WI38 (cell line): ENCODE measurements around the gene PTPN2.

ENCODE experiments used
- H3K4me3 ChIP-seq: 2 replicates; pipeline ENCODE4 v1.5.1; 2011; ENCODE audit warnings: low read depth, mild to moderate bottlenecking, control low read depth, low read length
- TF ChIP-seq, protein P1 (sequence below): IDR thresholded peaks from 2 replicates; pipeline ENCODE4 v1.5.1; 2012; ENCODE audit warnings: low read depth, mild to moderate bottlenecking, control low read depth, low read length

Gene PTPN2

DNA sequence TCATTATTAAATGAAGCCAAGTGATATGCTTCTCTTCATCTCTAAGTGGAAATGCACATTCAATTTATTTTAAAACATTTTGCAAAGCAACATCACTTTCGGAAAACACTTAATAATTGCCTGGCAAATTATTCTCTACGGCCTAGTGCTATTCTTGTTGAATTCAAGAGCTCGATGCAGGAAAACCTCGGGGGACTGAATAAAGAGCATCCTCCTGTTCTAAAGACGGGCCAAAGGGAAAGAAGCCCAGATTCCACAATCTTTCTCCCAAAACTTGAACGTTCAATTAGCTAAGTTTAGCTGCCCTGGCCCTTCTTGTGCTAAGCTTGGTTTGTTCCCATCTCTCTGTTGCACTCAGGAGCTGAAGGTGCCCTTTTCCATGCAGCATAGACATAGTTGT, 40.6 kb upstream of the PTPN2 start:
- TF ChIP-seq, protein P1, sequence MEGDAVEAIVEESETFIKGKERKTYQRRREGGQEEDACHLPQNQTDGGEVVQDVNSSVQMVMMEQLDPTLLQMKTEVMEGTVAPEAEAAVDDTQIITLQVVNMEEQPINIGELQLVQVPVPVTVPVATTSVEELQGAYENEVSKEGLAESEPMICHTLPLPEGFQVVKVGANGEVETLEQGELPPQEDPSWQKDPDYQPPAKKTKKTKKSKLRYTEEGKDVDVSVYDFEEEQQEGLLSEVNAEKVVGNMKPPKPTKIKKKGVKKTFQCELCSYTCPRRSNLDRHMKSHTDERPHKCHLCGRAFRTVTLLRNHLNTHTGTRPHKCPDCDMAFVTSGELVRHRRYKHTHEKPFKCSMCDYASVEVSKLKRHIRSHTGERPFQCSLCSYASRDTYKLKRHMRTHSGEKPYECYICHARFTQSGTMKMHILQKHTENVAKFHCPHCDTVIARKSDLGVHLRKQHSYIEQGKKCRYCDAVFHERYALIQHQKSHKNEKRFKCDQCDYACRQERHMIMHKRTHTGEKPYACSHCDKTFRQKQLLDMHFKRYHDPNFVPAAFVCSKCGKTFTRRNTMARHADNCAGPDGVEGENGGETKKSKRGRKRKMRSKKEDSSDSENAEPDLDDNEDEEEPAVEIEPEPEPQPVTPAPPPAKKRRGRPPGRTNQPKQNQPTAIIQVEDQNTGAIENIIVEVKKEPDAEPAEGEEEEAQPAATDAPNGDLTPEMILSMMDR, result no peak

DNA sequence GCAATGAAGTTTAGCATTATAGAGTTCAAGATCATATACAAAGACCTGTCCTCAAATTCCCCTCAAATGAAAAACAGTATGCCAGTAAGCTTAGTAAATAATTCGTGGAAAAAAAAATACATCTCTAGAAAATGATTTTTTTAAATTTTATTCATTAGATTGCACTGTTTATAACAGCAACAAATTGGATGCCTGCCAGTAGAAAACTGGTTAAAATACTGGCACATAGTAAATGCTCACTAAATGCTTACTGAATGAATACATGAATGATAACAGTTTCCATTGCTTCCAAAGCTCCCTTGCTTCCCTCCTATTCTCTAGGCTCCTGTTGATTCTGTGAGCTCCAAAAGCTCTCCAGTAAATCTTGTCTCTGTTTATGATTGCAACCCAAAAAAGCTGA, 38.2 kb upstream of the PTPN2 start:
- no peak overlapping the region for H3K4me3 ChIP-seq
- TF ChIP-seq, protein P1, result no peak

More for the DNA sequence above, 40.6 kb upstream of the PTPN2 start:
- no peak overlapping the region for H3K4me3 ChIP-seq

DNA sequence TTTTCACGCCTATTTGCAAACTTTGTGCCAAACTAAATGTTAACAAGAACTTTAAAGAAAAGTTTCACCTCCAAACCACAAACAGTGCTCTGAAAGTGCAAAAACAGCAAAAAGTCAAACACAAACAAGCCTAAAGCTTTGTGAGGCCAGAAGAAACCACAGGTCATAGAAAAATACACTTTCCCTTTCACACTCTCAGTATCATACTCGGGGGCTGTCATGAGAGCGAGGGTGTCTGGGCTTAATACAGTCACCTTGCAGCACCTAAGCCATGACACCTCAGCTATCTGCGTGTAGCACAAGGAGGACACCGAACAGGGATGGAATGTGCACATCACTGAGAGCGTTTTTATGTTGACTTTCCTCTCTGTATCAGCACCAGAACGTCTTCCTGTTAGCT, 37.1 kb upstream of the PTPN2 start:
- TF ChIP-seq, protein P1, result no peak
- no peak overlapping the region for H3K4me3 ChIP-seq

DNA sequence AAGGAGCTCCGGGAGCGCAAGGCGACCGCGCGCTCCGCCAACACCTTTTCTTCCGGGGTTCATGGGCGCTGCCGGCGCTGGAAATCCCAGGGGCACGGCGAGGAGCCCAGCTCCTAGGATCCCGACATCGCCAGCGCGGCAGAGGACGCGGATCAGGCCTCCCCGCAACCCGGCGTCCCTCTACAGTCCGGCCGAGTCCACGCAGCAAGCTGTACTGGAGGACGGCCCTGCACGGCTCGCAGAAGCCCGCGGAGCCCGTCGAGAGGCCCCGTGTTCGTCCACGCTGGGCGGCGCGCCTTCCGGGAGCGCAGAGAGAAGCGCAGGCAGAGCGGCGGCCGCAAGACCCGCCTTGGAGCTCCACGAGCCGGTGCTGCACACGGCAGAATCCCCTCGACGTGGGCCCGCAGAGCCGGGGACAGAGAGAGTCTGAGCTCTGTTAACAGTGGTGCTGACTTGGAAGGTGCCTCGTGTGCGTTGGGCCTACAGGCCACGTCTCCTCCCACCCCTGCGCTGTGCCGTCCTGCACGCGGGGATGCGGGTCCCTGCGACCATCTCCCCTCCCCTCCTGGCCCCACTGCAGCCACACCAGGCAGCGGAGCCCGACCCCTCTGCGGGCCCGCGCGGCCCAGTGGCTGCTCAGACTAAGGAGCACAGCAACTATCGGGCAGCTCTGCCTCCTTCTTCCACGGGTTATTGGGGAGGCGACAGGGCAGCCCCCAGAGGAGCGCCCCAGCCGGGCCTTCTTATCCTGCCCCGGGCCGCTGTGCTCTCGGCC, 28.1 kb upstream of the PTPN2 start:
- TF ChIP-seq, protein P1, result no peak
- no peak overlapping the region for H3K4me3 ChIP-seq

DNA sequence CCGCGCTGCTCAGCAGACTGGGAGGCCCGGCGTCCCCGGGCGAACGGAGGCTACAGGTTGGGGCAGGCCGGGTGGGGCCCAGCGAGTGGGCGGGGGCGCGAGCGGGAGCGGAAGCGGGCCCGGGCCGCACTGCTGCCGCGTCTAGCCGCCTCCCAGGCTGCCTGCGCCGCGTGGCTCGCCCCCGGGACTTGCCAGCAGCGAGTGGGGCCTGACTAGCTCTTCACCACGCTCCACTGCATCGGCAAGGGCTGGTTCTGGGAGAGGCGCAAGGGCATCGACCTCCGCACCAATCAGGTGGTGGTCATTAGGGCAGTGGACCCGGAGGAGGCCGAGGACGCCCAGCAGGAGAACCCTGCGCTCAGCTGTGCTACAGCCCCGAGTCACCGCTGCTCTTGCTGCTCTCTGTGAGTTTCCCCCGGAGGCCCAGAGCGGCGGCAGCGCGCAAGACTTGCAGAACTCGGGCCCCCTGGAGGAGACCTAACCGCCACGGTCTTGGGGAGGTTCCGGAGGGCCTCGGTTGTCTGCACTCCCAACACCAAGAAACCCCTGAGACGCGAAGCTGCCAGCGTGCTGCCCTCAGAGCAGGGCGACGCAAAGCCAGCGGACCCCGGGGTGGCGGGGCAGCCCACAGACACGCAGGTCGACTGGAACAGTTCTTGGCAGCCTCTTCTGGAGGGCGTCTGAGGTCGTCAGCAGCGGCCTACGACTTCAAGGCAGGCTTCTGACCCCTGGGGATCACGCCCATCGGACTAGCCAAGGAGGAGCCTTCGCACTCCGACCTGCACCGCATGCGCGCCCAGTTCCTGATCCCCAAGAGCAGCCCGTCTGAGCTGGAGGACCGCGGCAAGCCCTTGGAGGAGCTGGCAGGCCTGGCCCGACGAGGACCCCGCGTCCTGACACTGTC, 27.2 kb upstream of the PTPN2 start:
- H3K4me3 ChIP-seq, result no peak overlapping the region
- TF ChIP-seq, protein P1, result no peak

DNA sequence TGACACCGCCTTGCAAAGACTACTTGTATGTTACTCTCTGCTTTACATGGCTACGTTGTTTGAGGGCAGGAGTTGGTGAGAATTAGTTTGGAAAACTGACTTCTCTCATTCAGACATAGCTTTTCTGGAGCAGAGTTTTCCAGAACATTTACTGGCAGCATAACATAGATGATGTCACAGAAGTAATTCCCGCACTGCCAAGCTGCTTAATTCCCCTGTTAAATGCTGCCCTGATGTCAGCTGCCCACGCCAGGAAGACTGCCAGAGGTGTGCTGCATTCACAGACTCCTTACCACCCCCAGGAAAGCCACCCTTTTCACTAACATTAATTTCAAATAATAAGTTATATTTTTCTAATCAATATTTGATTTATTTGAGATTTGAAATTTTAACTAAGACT, 24.7 kb upstream of the PTPN2 start:
- TF ChIP-seq, protein P1, result no peak
- H3K4me3 ChIP-seq, result no peak overlapping the region
